22Rv1 (cell line): Measurements from ENCODE around the gene BICC1.

Experiments used
- H3K27ac ChIP-seq: fragments of 450-650 bp; 2 replicates; pipeline ENCODE4 v1.5.1; 2017
- CTCF ChIP-seq: fragments of 450-650 bp; IDR thresholded peaks from 2 replicates; pipeline ENCODE4 v1.5.1; 2017; ENCODE audit warnings: mild to moderate bottlenecking
- ZFX ChIP-seq: fragments of 450-650 bp; IDR thresholded peaks from 2 replicates; pipeline ENCODE4 v1.6.1; 2017; ENCODE audit warnings: antibody characterized with exemption, borderline replicate concordance

Gene BICC1

GRCh38 chr10:58512491-58513187, at the start of gene BICC1:
Gene BICC1 (plus strand): TSS chr10:58512872. CDS start chr10:58513144, 272 bp downstream.
- H3K27ac ChIP-seq = no peak within 1 kb of the TSS
- TF ChIP-seq ZFX = no peak
- peak; percentile 21; the same call in 1 of the 2 replicates for TF ChIP-seq CTCF

- peak; percentile 11; the same call in 1 of the 2 replicates for TF ChIP-seq CTCF
- no peak for TF ChIP-seq ZFX
- no peak overlapping the region for H3K27ac ChIP-seq
Observed at GRCh38 chr10:58464956-58465355, 47.7 kb upstream of the BICC1 start.

GRCh38 chr10:58465629-58466028, 47.0 kb upstream of the BICC1 start:
- H3K27ac ChIP-seq = no peak overlapping the region
- no peak for TF ChIP-seq CTCF
- TF ChIP-seq ZFX = no peak

- TF ChIP-seq CTCF (no peak), ZFX (no peak)
- peak overlapping the region; percentile 51 for H3K27ac ChIP-seq
Observed at GRCh38 chr10:58467931-58468635, 44.6 kb upstream of the BICC1 start.

GRCh38 chr10:58473976-58474375, 38.7 kb upstream of the BICC1 start:
- TF ChIP-seq CTCF (no peak), ZFX (no peak)
- H3K27ac ChIP-seq = no peak overlapping the region

- no peak overlapping the region for H3K27ac ChIP-seq
- TF ChIP-seq ZFX = no peak
- TF ChIP-seq CTCF = no peak
Observed at GRCh38 chr10:58475322-58476277, 37.1 kb upstream of the BICC1 start.
